Adipose tissue (tissue), 3 donors: ENCODE measurements around the gene HK1. TPM values are rescaled to one million over a fixed set of nuclear protein-coding genes. Genes with fewer than 3 reads are reported as not detected.
"Not testable (repeated sequence)": the region's sequence is repeated elsewhere in the genome, so short reads cannot be mapped to it uniquely, and the experiment has no call there.

Experiments
- H3K27ac ChIP-seq: one replicate; pipeline ENCODE4 v1.5.1; 2013; ENCODE audit warnings: low read depth, low read length
- WGBS, 3 donors: extraction: QIAGEN DNeasy Blood & Tissue Kit; methylation state at CpG; one replicate each; pipeline ENCODE4 v1.1.7; 2013; 5-methylcytosine and 5-hydroxymethylcytosine counted together
- polyA plus RNA-seq, 3 donors: library from polyadenylated mRNA; stranded (reverse); fragments of 200-250 nt; gene quantifications; one replicate each; pipeline ENCODE4 v1.2.3, GENCODE V29; 2013
- donor health status: healthy with polysubstance abuse.
- donor health status: Bipolar disorder and iron deficiency.
- donor health status: healthy.

Gene HK1
- polyA plus RNA-seq, 3 donors = 12.2 to 52.5 (median 29.6) TPM

DNA sequence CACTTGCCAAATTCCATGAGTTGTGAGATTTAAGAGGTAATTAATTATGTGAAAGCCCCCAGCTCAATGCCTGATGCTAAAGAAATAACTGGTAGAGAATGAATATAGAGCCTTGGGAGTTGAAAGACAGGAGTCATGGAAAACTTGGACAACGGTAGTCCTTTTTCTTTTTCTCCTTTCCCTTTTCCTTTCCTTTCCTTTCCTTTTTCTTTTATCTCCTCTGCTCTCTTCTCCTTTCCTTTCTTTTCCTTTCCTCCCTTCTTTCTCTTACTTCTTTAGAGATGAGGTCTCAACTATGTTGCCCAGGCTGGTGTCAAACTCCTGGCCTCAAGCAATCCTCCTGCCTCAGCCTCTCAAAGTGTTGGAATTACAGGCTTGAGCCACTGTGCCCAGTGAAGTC lies 165.1 kb downstream of the HK1 start:
- WGBS, 3 donors = 77 to 90% (median 87%) methylated on average over 1 of the region's 1 CpG
- no peak overlapping the region for H3K27ac ChIP-seq

DNA sequence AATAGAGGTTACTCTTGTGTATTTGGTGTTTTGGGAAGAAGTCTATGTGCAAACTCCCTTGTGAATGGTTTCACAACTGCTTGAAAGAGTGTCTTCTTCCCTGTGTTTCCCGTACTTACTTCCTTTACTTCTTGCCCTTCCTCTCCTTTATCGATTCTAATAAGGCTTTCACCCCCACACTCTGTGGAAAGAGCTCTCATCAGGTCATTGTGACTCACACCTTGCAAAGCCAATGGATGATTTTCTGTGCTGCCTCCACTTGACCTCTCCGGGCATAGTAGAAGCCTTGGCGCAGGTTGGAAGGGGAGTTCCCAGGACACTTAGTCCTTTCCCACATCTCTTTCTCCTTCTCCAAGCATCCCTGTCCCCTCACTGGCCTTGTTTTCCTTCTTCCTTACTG lies 166.7 kb downstream of the HK1 start:
- no peak overlapping the region for H3K27ac ChIP-seq
- 63 to 91% (median 65%) methylated on average over 4 of the region's 4 CpGs for WGBS, 3 donors

DNA sequence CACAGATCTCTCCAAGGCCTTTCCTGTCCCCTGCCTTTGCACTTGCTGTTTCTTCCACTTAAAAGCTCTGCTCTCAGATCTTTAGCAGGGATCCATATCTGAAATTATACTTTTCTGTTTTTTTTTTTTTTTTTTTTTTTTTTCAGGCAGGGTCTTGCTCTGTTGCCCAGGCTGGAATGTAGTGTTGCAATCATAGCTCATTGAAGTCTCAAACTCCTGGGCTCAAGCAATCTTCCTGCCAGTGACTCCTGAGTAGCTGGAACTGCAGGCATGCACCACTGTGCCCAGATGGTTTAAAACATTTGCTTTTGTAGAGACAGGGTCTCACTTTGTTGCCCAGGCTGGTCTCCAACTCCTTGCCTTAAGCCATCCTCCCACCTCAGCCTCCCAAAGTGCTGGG lies 167.9 kb downstream of the HK1 start:
- H3K27ac ChIP-seq = no peak overlapping the region

DNA sequence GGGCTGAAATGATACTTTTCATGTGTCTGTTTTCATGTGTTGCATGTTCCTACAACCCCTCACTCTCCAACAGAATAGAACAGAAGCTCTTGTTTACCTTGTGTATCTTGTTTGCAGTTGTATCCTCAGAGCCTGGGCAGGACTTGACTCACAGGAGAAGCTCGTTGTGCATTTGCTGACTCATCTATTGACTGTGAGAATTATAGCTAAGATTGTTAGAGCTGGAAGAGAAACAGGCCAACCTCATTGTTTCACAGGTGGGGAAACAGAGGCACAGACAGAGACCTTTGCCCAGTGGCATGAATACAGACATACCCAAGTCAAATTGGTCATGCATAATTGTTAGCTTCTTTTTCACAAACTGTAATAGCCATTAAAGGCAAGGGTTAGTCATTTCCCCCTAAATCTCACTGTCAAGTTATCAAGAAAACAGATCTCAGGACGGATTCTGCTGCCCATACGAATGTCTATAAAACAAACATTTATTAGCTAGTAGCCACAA lies 168.4 kb downstream of the HK1 start:
- no peak overlapping the region for H3K27ac ChIP-seq
- 39 to 57% (median 48%) methylated on average over 3 of the region's 3 CpGs for WGBS, 3 donors

DNA sequence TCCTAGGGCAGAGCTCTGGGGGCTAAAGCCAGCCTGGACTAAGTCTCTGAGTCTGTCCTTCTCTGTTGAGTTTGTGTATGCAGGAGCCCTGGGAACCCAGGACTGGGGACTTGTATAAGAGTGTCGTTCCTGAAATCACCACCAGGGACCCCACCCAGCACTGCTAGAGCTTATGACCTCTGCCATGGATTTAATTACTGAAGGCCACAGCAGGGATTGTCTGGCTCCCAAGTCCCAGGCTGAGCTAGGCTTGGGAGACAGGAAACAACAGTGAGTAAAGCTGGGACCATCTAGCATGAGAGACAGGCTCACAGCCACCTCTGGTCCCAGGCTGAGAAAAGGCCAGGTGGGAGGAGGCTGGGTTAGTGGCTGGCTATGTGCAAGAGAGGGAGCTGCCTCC lies 171.5 kb downstream of the HK1 start:
- H3K27ac ChIP-seq = no peak overlapping the region
- 4 to 12% (median 9%) methylated on average over 1 of the region's 1 CpG for WGBS, 3 donors

DNA sequence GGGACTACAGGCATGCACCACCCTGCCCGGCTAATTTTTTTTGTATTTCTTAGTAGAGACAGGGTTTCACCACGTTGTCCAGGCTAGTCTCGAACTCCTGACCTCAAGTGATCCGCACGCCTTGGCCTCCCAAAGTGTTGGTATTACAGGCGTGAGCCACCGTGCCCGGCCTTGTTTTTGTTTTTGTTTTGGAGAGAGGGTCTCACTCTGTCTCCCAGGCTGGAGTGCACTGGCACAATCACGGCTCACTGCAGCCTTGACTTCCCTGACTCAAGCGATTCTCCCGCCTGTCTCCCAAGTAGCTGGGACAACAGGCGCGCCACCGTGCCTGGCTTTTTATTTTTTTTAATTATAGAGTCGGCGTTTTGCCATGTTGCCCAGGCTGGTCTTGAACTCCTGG lies 172.1 kb downstream of the HK1 start:
- WGBS, 3 donors = 80 to 87% (median 85%) methylated on average over 16 of the region's 16 CpGs
- H3K27ac ChIP-seq = not testable (repeated sequence)

DNA sequence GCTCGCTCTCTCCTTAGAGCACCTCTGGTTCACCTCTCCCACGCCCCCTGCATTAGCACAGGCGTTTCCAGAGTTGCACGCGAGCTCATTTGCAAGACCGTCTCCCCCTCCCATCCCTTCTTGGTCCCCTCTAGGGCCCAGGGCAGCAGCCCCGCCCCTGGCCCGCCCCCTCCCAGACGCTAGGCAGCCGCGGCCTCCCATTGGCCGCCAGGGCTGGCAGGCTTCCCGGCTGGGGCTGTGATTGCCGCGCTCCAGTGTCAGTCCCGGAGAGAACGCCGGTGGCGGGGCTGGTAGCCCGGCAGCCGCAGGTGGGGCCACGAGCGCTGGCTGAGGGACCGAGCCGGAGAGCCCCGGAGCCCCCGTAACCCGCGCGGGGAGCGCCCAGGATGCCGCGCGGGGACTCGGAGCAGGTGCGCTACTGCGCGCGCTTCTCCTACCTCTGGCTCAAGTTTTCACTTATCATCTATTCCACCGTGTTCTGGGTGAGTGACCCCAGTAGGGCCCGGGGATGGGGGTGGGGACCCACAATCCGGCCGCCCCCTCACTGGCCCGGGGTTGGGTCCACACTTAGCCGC lies 173.0 kb downstream of the HK1 start, which contains the start of gene TSPAN15:
TSS of gene TSPAN15 (plus strand) at position 257 of the 575 bp plus-strand sequence. CDS start at position 387, 130 bp downstream.
- no peak within 1 kb of the TSS for H3K27ac ChIP-seq
- WGBS, 3 donors = 1% methylated on average over 40 to 45 of the region's 45 CpGs

Other genes starting within 250 kb of the HK1 start
- gene SRGN, start 190.4 kb upstream of the HK1 start, polyA plus RNA-seq = 100 to 1,000 TPM in 2 of 3 donors, 10 to 100 TPM in 1; 32.0 to 290 (median 181) TPM
- 10 to 100 TPM; 13.1 to 45.2 (median 33.4) TPM for gene VPS26A, start 154.3 kb upstream of the HK1 start, polyA plus RNA-seq
- 10 to 100 TPM; 13.6 to 37.1 (median 29.4) TPM for gene SUPV3L1, start 98.3 kb upstream of the HK1 start, polyA plus RNA-seq
- gene HKDC1, start 58.2 kb upstream of the HK1 start, polyA plus RNA-seq = 1 to 10 TPM in 1 of 3 donors, under 1 TPM in 1, not detected in 1; 0.13 to 2.6 TPM
- gene TACR2, start 138.4 kb downstream of the HK1 start, polyA plus RNA-seq = under 1 TPM; 0.34 to 0.85 (median 0.36) TPM
- gene TSPAN15, start 173.0 kb downstream of the HK1 start, polyA plus RNA-seq = 100 to 1,000 TPM in 1 of 3 donors, 10 to 100 TPM in 2; 23.9 to 137 (median 25.0) TPM